Upper lobe of right lung (tissue), 1 donor: ENCODE data around the gene TMSB15B. TPM values are rescaled to one million over a fixed set of nuclear protein-coding genes. Genes with fewer than 3 reads are reported as not detected.
"Not testable (repeated sequence)": the region's sequence is repeated elsewhere in the genome, so short reads cannot be mapped to it uniquely, and the experiment has no call there.

Experiments
- ATAC-seq: fragments of 200-7000 bp; cut with Tn5 transposase; one replicate; pipeline ENCODE4 v1.9.1; 2020; ENCODE audit warnings: mild to moderate bottlenecking, moderate library complexity
- DNase-seq: peaks from one replicate; pipeline ENCODE4 v3.0.0-alpha.2; 2020
- H3K27ac ChIP-seq: fragments of 200-600 bp; one replicate; pipeline ENCODE4 v1.8.0; 2022
- H3K27me3 ChIP-seq: fragments of 200-600 bp; one replicate; pipeline ENCODE4 v1.8.0; 2022; ENCODE audit warnings: mild to moderate bottlenecking
- H3K36me3 ChIP-seq: fragments of 200-600 bp; one replicate; pipeline ENCODE4 v1.8.0; 2022
- H3K4me1 ChIP-seq: fragments of 200-600 bp; one replicate; pipeline ENCODE4 v1.8.0; 2022
- H3K4me3 ChIP-seq: fragments of 200-600 bp; one replicate; pipeline ENCODE4 v1.8.0; 2022; ENCODE audit warnings: mild to moderate bottlenecking
- H3K9me3 ChIP-seq: fragments of 200-600 bp; one replicate; pipeline ENCODE4 v1.8.0; 2022
- CTCF ChIP-seq: fragments of 200-600 bp; IDR thresholded peaks from one replicate; pipeline ENCODE4 v1.8.0; 2022; ENCODE audit warnings: antibody characterized with exemption
- intact Hi-C: fragments of 100-400 bp; cut with DNase I; formaldehyde crosslinking; loops from one replicate; pipeline ENCODE4 v1.11.0; 2022
- total RNA-seq: library from RNA; stranded (reverse); fragmentation: NEBNext Ultra II Directional; extraction: Animal tissue kit (Norgen Biotek cat#: 25700); gene quantifications from one replicate; pipeline ENCODE4 v1.2.1, GENCODE V29; 2021
- donor health status: DM: no; HTN: yes; CAD: no; lungs with severe emphysema.

TMSB15B gene
- total RNA-seq, 1 donor from 2014 or later, result 1.6 TPM

- Histone ChIP-seq H3K27ac (no peak overlapping the region), H3K9me3 (no peaks in the 10 kb centered on the region), H3K4me3 (no peak overlapping the region), H3K4me1 (no peaks in the 10 kb centered on the region), H3K36me3 (no peaks in the 10 kb centered on the region), H3K27me3 (no peaks in the 10 kb centered on the region)
- ATAC-seq, result no peak
- no peak for TF ChIP-seq CTCF
- no peak for DNase-seq
- intact Hi-C loops, result no loop called here
Measured at GRCh38 chrX:103953353-103953752, 9.1 kb upstream of the TMSB15B start.

- no peak for ATAC-seq
- no peak for TF ChIP-seq CTCF
- no peak for DNase-seq
- Histone ChIP-seq H3K27me3 (no peaks in the 10 kb centered on the region), H3K36me3 (no peaks in the 10 kb centered on the region), H3K4me1 (no peaks in the 10 kb centered on the region), H3K4me3 (no peak overlapping the region), H3K9me3 (no peaks in the 10 kb centered on the region), H3K27ac (no peak overlapping the region)
- intact Hi-C loops, result no loop called here
Measured at GRCh38 chrX:103954259-103954658, 8.2 kb upstream of the TMSB15B start.

GRCh38 chrX:103960599-103960998 lies 1.8 kb upstream of the TMSB15B start:
- H3K36me3 ChIP-seq, H3K4me3 ChIP-seq, intact Hi-C loops, ATAC-seq, H3K9me3 ChIP-seq, H3K4me1 ChIP-seq, H3K27me3 ChIP-seq, DNase-seq, H3K27ac ChIP-seq: not testable (repeated sequence)

GRCh38 chrX:103983508-103983907 lies 21.1 kb downstream of the TMSB15B start:
- DNase-seq, H3K4me1 ChIP-seq, H3K27me3 ChIP-seq, H3K9me3 ChIP-seq, H3K4me3 ChIP-seq, H3K36me3 ChIP-seq, intact Hi-C loops, H3K27ac ChIP-seq: not testable (repeated sequence)
- peak; percentile 57 for ATAC-seq

GRCh38 chrX:103999234-103999633 lies 36.8 kb downstream of the TMSB15B start:
- no peak overlapping the region for H3K4me3 ChIP-seq
- H3K36me3 ChIP-seq, result no peaks in the 10 kb centered on the region
- no peaks in the 10 kb centered on the region for H3K27me3 ChIP-seq
- no peaks in the 10 kb centered on the region for H3K9me3 ChIP-seq
- ATAC-seq (no peak), DNase-seq (no peak)
- intact Hi-C loops, result no loop called here
- no peak for TF ChIP-seq CTCF
- H3K4me1 ChIP-seq, result no peaks in the 10 kb centered on the region
- H3K27ac ChIP-seq, result no peak overlapping the region

- H3K27ac ChIP-seq, result no peak overlapping the region
- intact Hi-C loops, result no loop called here
- no peak for ATAC-seq
- H3K9me3 ChIP-seq, result no peaks in the 10 kb centered on the region
- no peaks in the 10 kb centered on the region for H3K27me3 ChIP-seq
- H3K4me3 ChIP-seq, result no peak overlapping the region
- no peak for DNase-seq
- no peaks in the 10 kb centered on the region for H3K36me3 ChIP-seq
- no peak for TF ChIP-seq CTCF
- H3K4me1 ChIP-seq, result no peaks in the 10 kb centered on the region
Measured at GRCh38 chrX:104008831-104009230, 46.4 kb downstream of the TMSB15B start.

GRCh38 chrX:104013158-104013557 lies 50.7 kb downstream of the TMSB15B start:
- no peak for DNase-seq
- H3K36me3 ChIP-seq, result no peaks in the 10 kb centered on the region
- H3K27ac ChIP-seq, result no peak overlapping the region
- H3K27me3 ChIP-seq, result no peaks in the 10 kb centered on the region
- no peaks in the 10 kb centered on the region for H3K4me1 ChIP-seq
- no peak overlapping the region for H3K4me3 ChIP-seq
- no peak for ATAC-seq
- intact Hi-C loops, result no loop called here
- no peak for TF ChIP-seq CTCF
- H3K9me3 ChIP-seq, result no peaks in the 10 kb centered on the region
